HuH-7 (cell line): ENCODE results near the gene DXO.

Source experiments
- DNase-seq: peaks from one replicate; pipeline ENCODE4 v3.0.0; 2011; ENCODE audit warnings: low spot score

Gene DXO

GRCh38 chr6:31928672-31928939 is 43.3 kb downstream of the DXO start:
- DNase-seq, result no peak

- DNase-seq, result no peak
Measured at GRCh38 chr6:31927863-31928671, 43.9 kb downstream of the DXO start.

GRCh38 chr6:31927242-31927862 is 44.6 kb downstream of the DXO start, which contains the start of gene C2:
TSS of gene C2 (plus strand) at chr6:31927717. CDS start at chr6:31927753, 36 bp downstream.
- DNase-seq, result peak; percentile 28

GRCh38 chr6:31922942-31923341 is 49.0 kb downstream of the DXO start:
- peak; percentile 29 for DNase-seq

- DNase-seq, result no peak
Measured at GRCh38 chr6:31920811-31921210, 51.1 kb downstream of the DXO start.
